Stimulated activated CD8-positive, alpha-beta memory T cell treated with anti-CD3 and anti-CD28 coated beads, Interleukin-12 subunit alpha, Interleukin-12 subunit beta, amount 100 ng/mL, for 1 hour (primary cell): Measurements from ENCODE around the gene NAGA.

Experiments used
- DNase-seq: peaks from one replicate; pipeline ENCODE4 v3.0.0-alpha.2; 2020; ENCODE audit warnings: low read depth

NAGA gene

GRCh38 chr22:42039271-42039670 is 31.3 kb downstream of the NAGA start:
- DNase-seq: no peak

GRCh38 chr22:42035256-42035655 is 35.4 kb downstream of the NAGA start:
- no peak for DNase-seq

GRCh38 chr22:42033263-42034181 is 37.1 kb downstream of the NAGA start:
- no peak for DNase-seq

GRCh38 chr22:42026705-42027104 is 43.9 kb downstream of the NAGA start:
- DNase-seq: no peak

GRCh38 chr22:42025421-42025820 is 45.2 kb downstream of the NAGA start:
- no peak for DNase-seq

- DNase-seq: no peak
These were observed 48.3 kb downstream of the NAGA start for GRCh38 chr22:42022162-42022847.

- DNase-seq: no peak
These were observed 49.0 kb downstream of the NAGA start for GRCh38 chr22:42021571-42021970.

- DNase-seq: no peak
These were observed 52.4 kb downstream of the NAGA start for GRCh38 chr22:42018224-42018623.

- DNase-seq: no peak
These were observed 54.5 kb downstream of the NAGA start for GRCh38 chr22:42016111-42016510.

- no peak for DNase-seq
These were observed 57.2 kb downstream of the NAGA start for GRCh38 chr22:42013385-42013784.

GRCh38 chr22:42010778-42011177 is 59.8 kb downstream of the NAGA start:
- DNase-seq: no peak
